A673 (cell line): ENCODE measurements around the gene PAQR5. TPM values are rescaled to one million over a fixed set of nuclear protein-coding genes. Genes with fewer than 3 reads are reported as not detected.

Source experiments
- BruUV-seq: library from RNA; stranded (reverse); fragments of 400-500 nt; replicated peaks from 2 replicates; lab custom pipeline; 2021; lab: Mats Ljungman, UMichigan
- CTCF ChIA-PET: fragments of 300-600 bp; sonication (Branson Sonifier 250); formaldehyde crosslinking; loops from one replicate; lab custom pipeline; 2022; ENCODE audit warnings: antibody characterized with exemption; lab: Charles Lee
- POLR2A ChIA-PET: fragments of 300-600 bp; sonication (Branson Sonifier 250); formaldehyde crosslinking; loops from one replicate; lab custom pipeline; 2022; ENCODE audit warnings: antibody characterized with exemption; ENCODE audit not compliant: low non-redundant PET; lab: Charles Lee
- DNase-seq: peaks from one replicate; pipeline ENCODE4 v3.0.0-alpha.2; 2015; ENCODE audit warnings: low spot score
- H3K27ac ChIP-seq: fragments of 200-600 bp; sonication (generic); 2 replicates; pipeline ENCODE4 v1.5.1; 2016; ENCODE audit warnings: mixed run types, low read depth, mild to moderate bottlenecking, mixed read lengths, antibody characterized with exemption, low read length; ENCODE audit not compliant: poor library complexity, severe bottlenecking
- H3K27me3 ChIP-seq: fragments of 200-600 bp; sonication (generic); replicated peaks from 2 replicates; pipeline ENCODE4 v1.6.1; 2017; ENCODE audit warnings: mixed run types, low read depth, mild to moderate bottlenecking, mixed read lengths, antibody characterized with exemption, low read length; ENCODE audit not compliant: insufficient read depth, poor library complexity
- H3K36me3 ChIP-seq: fragments of 200-600 bp; sonication (generic); 2 replicates; pipeline ENCODE4 v1.6.1; 2016; ENCODE audit warnings: mixed run types, mild to moderate bottlenecking, mixed read lengths, antibody characterized with exemption, low read length; ENCODE audit not compliant: insufficient read depth, poor library complexity, severe bottlenecking
- H3K4me1 ChIP-seq: fragments of 200-600 bp; sonication (generic); 2 replicates; pipeline ENCODE4 v1.6.1; 2017; ENCODE audit warnings: mixed run types, mild to moderate bottlenecking, mixed read lengths, antibody characterized with exemption, low read length; ENCODE audit not compliant: insufficient read depth, poor library complexity, severe bottlenecking
- H3K4me3 ChIP-seq: fragments of 200-600 bp; sonication (generic); 2 replicates; pipeline ENCODE4 v1.5.1; 2016; ENCODE audit warnings: low read depth, mixed run types, mild to moderate bottlenecking, mixed read lengths, low read length; ENCODE audit not compliant: poor library complexity, severe bottlenecking
- H3K9me3 ChIP-seq: fragments of 200-600 bp; sonication (generic); 2 replicates; pipeline ENCODE4 v1.6.1; 2016; ENCODE audit warnings: mixed run types, low read depth, mild to moderate bottlenecking, mixed read lengths, antibody characterized with exemption, low read length; ENCODE audit not compliant: poor library complexity, severe bottlenecking
- EZH2 ChIP-seq: fragments of 200-600 bp; sonication (generic); IDR thresholded peaks from 2 replicates; pipeline ENCODE4 v1.6.1; 2017; ENCODE audit warnings: borderline replicate concordance, low read depth, mild to moderate bottlenecking, mixed read lengths, antibody characterized with exemption, low read length; ENCODE audit not compliant: poor library complexity, severe bottlenecking
- intact Hi-C: fragments of 100-400 bp; cut with micrococcal nuclease; formaldehyde crosslinking; loops from one replicate; pipeline ENCODE4 v1.10.0; 2022; ENCODE audit not compliant: unreplicated experiment
- total RNA-seq: library from RNA; stranded (reverse); gene quantifications from 2 replicates; pipeline ENCODE4 v1.2.3, GENCODE V29; 2021
- TF ChIP-seq, protein P1 (sequence below): fragments of 300-800, 200-600 bp; sonication (generic); conservative IDR thresholded peaks from 2 replicates; pipeline ENCODE4 v1.5.1; 2017; ENCODE audit warnings: low read depth, mild to moderate bottlenecking, antibody characterized with exemption, low read length, moderate library complexity, mixed read lengths

Gene PAQR5
- total RNA-seq, 1 experiment from 2014 or later, result 19.1 TPM

DNA sequence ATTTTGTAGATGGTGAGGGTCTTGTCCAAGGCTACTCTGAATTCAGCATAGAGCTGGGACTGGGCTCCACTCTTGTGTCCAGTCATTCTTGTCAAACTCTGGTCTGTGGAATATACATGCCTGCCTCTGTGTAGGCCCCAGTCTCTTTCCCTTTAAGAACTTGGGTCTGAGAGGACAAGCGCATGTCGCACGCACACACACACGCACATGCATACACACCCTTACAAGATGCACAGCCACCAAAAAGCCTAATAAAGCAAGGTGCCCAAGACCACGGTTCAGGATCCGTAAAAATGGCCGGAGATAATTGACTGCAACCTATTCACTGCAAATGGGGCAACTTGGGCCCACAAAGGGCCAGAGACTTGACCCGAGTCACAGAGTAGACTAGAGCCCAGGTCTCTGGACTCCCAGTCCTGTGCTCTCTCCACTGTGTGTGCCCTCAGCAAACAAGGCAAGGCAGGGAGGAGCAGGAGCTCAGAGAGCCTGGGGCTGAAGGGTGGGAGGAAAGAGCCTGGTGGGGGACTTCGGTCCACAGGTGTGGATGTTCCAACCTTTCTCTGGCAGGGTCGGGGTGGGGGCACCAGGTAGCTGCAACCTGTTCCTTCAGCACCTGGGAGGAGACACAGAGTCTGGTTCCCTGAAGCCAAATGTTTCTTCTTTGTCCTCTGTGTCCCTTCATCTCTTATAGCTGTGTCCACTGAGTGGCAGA, 914 bp upstream of the PAQR5 start:
- Histone ChIP-seq H3K27ac (no peak overlapping the region), H3K36me3 (no peaks in the 10 kb centered on the region), H3K27me3 (no peaks in the 10 kb centered on the region), H3K4me3 (peak overlapping the region; percentile 71), H3K9me3 (no peaks in the 10 kb centered on the region), H3K4me1 (peaks cover 13% of the 10 kb centered on the region)
- TF ChIP-seq EZH2, result no peak
- TF ChIP-seq, protein P1, sequence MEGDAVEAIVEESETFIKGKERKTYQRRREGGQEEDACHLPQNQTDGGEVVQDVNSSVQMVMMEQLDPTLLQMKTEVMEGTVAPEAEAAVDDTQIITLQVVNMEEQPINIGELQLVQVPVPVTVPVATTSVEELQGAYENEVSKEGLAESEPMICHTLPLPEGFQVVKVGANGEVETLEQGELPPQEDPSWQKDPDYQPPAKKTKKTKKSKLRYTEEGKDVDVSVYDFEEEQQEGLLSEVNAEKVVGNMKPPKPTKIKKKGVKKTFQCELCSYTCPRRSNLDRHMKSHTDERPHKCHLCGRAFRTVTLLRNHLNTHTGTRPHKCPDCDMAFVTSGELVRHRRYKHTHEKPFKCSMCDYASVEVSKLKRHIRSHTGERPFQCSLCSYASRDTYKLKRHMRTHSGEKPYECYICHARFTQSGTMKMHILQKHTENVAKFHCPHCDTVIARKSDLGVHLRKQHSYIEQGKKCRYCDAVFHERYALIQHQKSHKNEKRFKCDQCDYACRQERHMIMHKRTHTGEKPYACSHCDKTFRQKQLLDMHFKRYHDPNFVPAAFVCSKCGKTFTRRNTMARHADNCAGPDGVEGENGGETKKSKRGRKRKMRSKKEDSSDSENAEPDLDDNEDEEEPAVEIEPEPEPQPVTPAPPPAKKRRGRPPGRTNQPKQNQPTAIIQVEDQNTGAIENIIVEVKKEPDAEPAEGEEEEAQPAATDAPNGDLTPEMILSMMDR, result no peak
- POLR2A ChIA-PET, result no interaction called here
- intact Hi-C loops, result no loop called here
- CTCF ChIA-PET, result no interaction called here
- BruUV-seq, result no TSS peak
- no peak for DNase-seq

DNA sequence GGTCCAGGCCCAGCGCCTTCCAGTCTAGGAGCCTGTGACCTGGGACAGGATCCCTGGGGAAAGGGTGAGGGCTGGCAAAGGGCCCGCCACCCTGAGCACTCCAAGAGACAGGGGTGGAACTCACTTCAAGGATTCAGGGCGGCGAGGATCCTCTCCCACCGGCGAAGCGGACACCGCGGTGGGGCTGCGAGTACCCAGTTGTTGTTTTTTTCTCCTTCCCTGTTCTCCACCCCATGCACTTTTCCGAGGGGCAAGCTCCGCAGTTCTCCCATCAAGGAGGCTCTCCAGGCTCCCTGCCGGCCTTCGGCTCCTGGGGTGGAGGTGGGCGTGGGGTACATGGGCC, 387 bp upstream of the PAQR5 start:
- CTCF ChIA-PET, result no interaction called here

DNA sequence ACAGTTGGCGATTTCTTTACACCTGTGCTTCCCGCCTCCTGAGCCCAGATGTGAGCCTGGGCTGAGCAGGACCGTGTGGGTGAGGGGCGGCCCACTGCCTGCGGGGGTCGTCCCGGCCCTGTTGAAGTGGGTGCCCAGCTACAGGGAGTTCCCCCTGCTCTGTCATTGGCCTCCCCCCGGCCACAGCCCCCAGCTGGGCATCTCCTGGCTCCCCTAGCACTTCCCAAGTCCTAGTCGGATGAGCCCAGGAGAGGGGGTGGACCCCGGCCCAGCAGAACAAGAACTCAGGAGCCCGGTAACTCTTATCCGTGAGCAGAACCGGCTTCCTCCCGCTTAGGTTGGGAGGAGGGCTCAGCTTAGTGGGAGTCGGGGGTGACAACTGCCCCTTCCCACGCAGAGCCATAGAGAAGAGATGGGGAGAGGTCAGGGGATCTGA, 757 bp downstream of the PAQR5 start:
- Histone ChIP-seq H3K27ac (no peak overlapping the region), H3K36me3 (no peaks in the 10 kb centered on the region), H3K9me3 (no peaks in the 10 kb centered on the region), H3K27me3 (no peaks in the 10 kb centered on the region), H3K4me1 (peaks cover 21% of the 10 kb centered on the region), H3K4me3 (peak overlapping the region; percentile 71)
- intact Hi-C loops, result no loop called here
- POLR2A ChIA-PET, result no interaction called here
- TF ChIP-seq EZH2, result no peak
- TF ChIP-seq, protein P1, result no peak
- BruUV-seq, result TSS peak; percentile 56
- no peak for DNase-seq
- CTCF ChIA-PET, result interaction anchor here (0.6 kb wide), 1 partner anchor 57 kb away, joined by 3 read pairs; no protein-coding TSS in a partner anchor

More for the DNA sequence above, 387 bp upstream of the PAQR5 start:
- BruUV-seq, result no TSS peak
- no peaks in the 10 kb centered on the region for H3K36me3 ChIP-seq
- H3K27me3 ChIP-seq, result no peaks in the 10 kb centered on the region
- no peak for TF ChIP-seq EZH2
- TF ChIP-seq, protein P1, result no peak
- peak overlapping the region; percentile 71 for H3K4me3 ChIP-seq
- intact Hi-C loops, result no loop called here
- H3K27ac ChIP-seq, result no peak overlapping the region
- H3K9me3 ChIP-seq, result no peaks in the 10 kb centered on the region
- peaks cover 13% of the 10 kb centered on the region for H3K4me1 ChIP-seq
- POLR2A ChIA-PET, result no interaction called here
- DNase-seq, result no peak
